Nephron (organoid): ENCODE data around the gene NTSR1.

Source experiments
- H3K27ac Mint-ChIP-seq, 3 experiments: 2 replicates each; pipeline ENCODE4 v1.8.0; 2020; ENCODE audit warnings: mixed read lengths in 3 of 3, mild to moderate bottlenecking in 2 of 3, moderate library complexity in 1 of 3
- H3K27me3 Mint-ChIP-seq: 2 replicates; pipeline ENCODE4 v1.8.0; 2021; ENCODE audit warnings: low read depth, mild to moderate bottlenecking, moderate library complexity, mixed read lengths
- H3K36me3 Mint-ChIP-seq: 2 replicates; pipeline ENCODE4 v1.8.0; 2020; ENCODE audit warnings: low read depth, mixed read lengths
- H3K4me1 Mint-ChIP-seq: 2 replicates; pipeline ENCODE4 v1.8.0; 2020; ENCODE audit warnings: mixed read lengths
- H3K4me3 Mint-ChIP-seq, 3 experiments: 2 replicates each; pipeline ENCODE4 v1.8.0; 2020; ENCODE audit warnings: mild to moderate bottlenecking in 3 of 3, mixed read lengths in 3 of 3, moderate library complexity in 2 of 3
- H3K9me3 Mint-ChIP-seq: 2 replicates; pipeline ENCODE4 v1.8.0; 2020; ENCODE audit warnings: mixed read lengths
- CTCF ChIP-seq, 3 experiments: fragments of 200-600 bp; sonication (generic); IDR thresholded peaks; one replicate each; pipeline ENCODE4 v1.5.0; 2021; ENCODE audit warnings: antibody characterized with exemption in 3 of 3; ENCODE audit not compliant: unreplicated experiment in 3 of 3

NTSR1 gene

GRCh38 chr20:62698231-62698630 is 10.4 kb upstream of the NTSR1 start:
- no peaks in the 10 kb centered on the region for H3K36me3 Mint-ChIP-seq
- H3K4me1 Mint-ChIP-seq: no peaks in the 10 kb centered on the region
- no peak overlapping the region for H3K4me3 Mint-ChIP-seq
- H3K27me3 Mint-ChIP-seq: peaks cover 23% of the 10 kb centered on the region
- no peak overlapping the region for H3K27ac Mint-ChIP-seq
- no peak for TF ChIP-seq CTCF (IDR thresholded peaks at IDR 0.05; ENCODE audit: unreplicated experiment in 3 of 3)
- peaks cover 4% of the 10 kb centered on the region for H3K9me3 Mint-ChIP-seq

- no peak for TF ChIP-seq CTCF (IDR thresholded peaks at IDR 0.05; ENCODE audit: unreplicated experiment in 3 of 3)
- no peak overlapping the region for H3K27ac Mint-ChIP-seq
- H3K27me3 Mint-ChIP-seq: peaks cover 26% of the 10 kb centered on the region
- no peak overlapping the region for H3K4me3 Mint-ChIP-seq
- no peaks in the 10 kb centered on the region for H3K36me3 Mint-ChIP-seq
- peaks cover 7% of the 10 kb centered on the region for H3K4me1 Mint-ChIP-seq
- H3K9me3 Mint-ChIP-seq: peaks cover 4% of the 10 kb centered on the region
Observed at GRCh38 chr20:62699296-62699695, 9.3 kb upstream of the NTSR1 start.

- Mint-ChIP-seq H3K9me3 (peaks cover 4% of the 10 kb centered on the region), H3K4me3 (no peak overlapping the region), H3K36me3 (no peaks in the 10 kb centered on the region), H3K4me1 (peaks cover 12% of the 10 kb centered on the region), H3K27me3 (peaks cover 31% of the 10 kb centered on the region), H3K27ac (no peak overlapping the region)
- no peak for TF ChIP-seq CTCF (IDR thresholded peaks at IDR 0.05; ENCODE audit: unreplicated experiment in 3 of 3)
Observed at GRCh38 chr20:62699741-62700140, 8.9 kb upstream of the NTSR1 start.

- TF ChIP-seq CTCF (IDR thresholded peaks at IDR 0.05; ENCODE audit: unreplicated experiment in 3 of 3): no peak
- no peak overlapping the region for H3K27ac Mint-ChIP-seq
- no peaks in the 10 kb centered on the region for H3K36me3 Mint-ChIP-seq
- peaks cover 28% of the 10 kb centered on the region for H3K27me3 Mint-ChIP-seq
- H3K4me3 Mint-ChIP-seq: no peak overlapping the region
- H3K9me3 Mint-ChIP-seq: peaks cover 4% of the 10 kb centered on the region
- peaks cover 15% of the 10 kb centered on the region for H3K4me1 Mint-ChIP-seq
Observed at GRCh38 chr20:62700261-62700930, 8.2 kb upstream of the NTSR1 start.

GRCh38 chr20:62701161-62702012 is 7.2 kb upstream of the NTSR1 start:
- no peaks in the 10 kb centered on the region for H3K9me3 Mint-ChIP-seq
- H3K27me3 Mint-ChIP-seq: peaks cover 31% of the 10 kb centered on the region
- no peak overlapping the region for H3K27ac Mint-ChIP-seq
- H3K36me3 Mint-ChIP-seq: no peaks in the 10 kb centered on the region
- no peak overlapping the region for H3K4me3 Mint-ChIP-seq
- H3K4me1 Mint-ChIP-seq: peaks cover 15% of the 10 kb centered on the region
- no peak for TF ChIP-seq CTCF (IDR thresholded peaks at IDR 0.05; ENCODE audit: unreplicated experiment in 3 of 3)

GRCh38 chr20:62702013-62702300 is 6.7 kb upstream of the NTSR1 start:
- Mint-ChIP-seq H3K36me3 (no peaks in the 10 kb centered on the region), H3K27me3 (peaks cover 37% of the 10 kb centered on the region), H3K27ac (no peak overlapping the region), H3K9me3 (no peaks in the 10 kb centered on the region), H3K4me1 (peaks cover 15% of the 10 kb centered on the region), H3K4me3 (no peak overlapping the region)
- TF ChIP-seq CTCF (IDR thresholded peaks at IDR 0.05; ENCODE audit: unreplicated experiment in 3 of 3): no peak
